Retina (tissue), 1 donor: ENCODE data around the gene GOLGA6L1.
"Not testable (repeated sequence)": the region's sequence is repeated elsewhere in the genome, so short reads cannot be mapped to it uniquely, and the experiment has no call there.

Source experiments
- DNase-seq: peaks from one replicate; pipeline ENCODE4 v3.0.0-alpha.2; 2016

The GOLGA6L1 gene

GRCh38 chr15:23136722-23137121 lies at the start of gene GOLGA6L1:
Gene GOLGA6L1, minus strand, starts transcription at chr15:23136822. Its CDS starts 91 bp downstream, at chr15:23136731.
- not testable (repeated sequence) for DNase-seq

GRCh38 chr15:23181201-23181600 lies 44.6 kb upstream of the GOLGA6L1 start:
- DNase-seq = not testable (repeated sequence)

- peak; percentile 7 for DNase-seq
Measured at GRCh38 chr15:23180547-23180927, 43.9 kb upstream of the GOLGA6L1 start.

- DNase-seq = peak; percentile 50
Measured at GRCh38 chr15:23179768-23180546, 43.3 kb upstream of the GOLGA6L1 start.

- DNase-seq = not testable (repeated sequence)
Measured at GRCh38 chr15:23176683-23177082, 40.1 kb upstream of the GOLGA6L1 start.

- not testable (repeated sequence) for DNase-seq
Measured at GRCh38 chr15:23175606-23176005, 39.0 kb upstream of the GOLGA6L1 start.

- not testable (repeated sequence) for DNase-seq
Measured at GRCh38 chr15:23174609-23175140, 38.1 kb upstream of the GOLGA6L1 start.

GRCh38 chr15:23132787-23133186 lies 3.8 kb downstream of the GOLGA6L1 start:
- not testable (repeated sequence) for DNase-seq

- DNase-seq = no peak
Measured at GRCh38 chr15:23118208-23118607, 18.4 kb downstream of the GOLGA6L1 start.

GRCh38 chr15:23095796-23096195 lies 40.8 kb downstream of the GOLGA6L1 start:
- no peak for DNase-seq

GRCh38 chr15:23083115-23083514 lies 53.5 kb downstream of the GOLGA6L1 start:
- no peak for DNase-seq

- not testable (repeated sequence) for DNase-seq
Measured at GRCh38 chr15:23081996-23082737, 54.5 kb downstream of the GOLGA6L1 start.

- no peak for DNase-seq
Measured at GRCh38 chr15:23081271-23081670, 55.4 kb downstream of the GOLGA6L1 start.

GRCh38 chr15:23079766-23080165 lies 56.9 kb downstream of the GOLGA6L1 start:
- no peak for DNase-seq
